HEK293 (cell line): Measurements from ENCODE around the gene LAMB1.
A peak's percentile ranks its signal among the peaks of the same experiment; 100 is the strongest.

Experiments used
- CTCF ChIA-PET: fragments of 350-600 bp; formaldehyde crosslinking; extraction: SDS; loops from one replicate; lab custom pipeline; 2021; ENCODE audit warnings: antibody characterized with exemption; lab: Yijun Ruan, JAX
- POLR2A ChIA-PET: fragments of 300-600 bp; formaldehyde crosslinking; extraction: SDS; loops from one replicate; lab custom pipeline; 2020; ENCODE audit warnings: antibody characterized with exemption, inconsistent platforms; lab: Yijun Ruan, JAX
- H3K27ac ChIP-seq: fragments of 200-500 bp; sonication (Bioruptor generic); 2 replicates; pipeline ENCODE4 v1.5.1; 2014; ENCODE audit warnings: low read depth, low read length, control low read depth, inconsistent platforms; ENCODE audit errors: extremely low read depth
- H3K36me3 ChIP-seq, 2 experiments: fragments of 200-500 bp in 1 of 2; sonication (Bioruptor generic) in 1 of 2; 1 replicate in 1 of 2; 2 replicates in 1 of 2; pipeline ENCODE4 v1.5.1; 2014 to 2017; ENCODE audit warnings: inconsistent platforms in 2 of 2, low read length in 2 of 2; ENCODE audit not compliant: control insufficient read depth in 2 of 2, insufficient read depth in 1 of 2
- H3K4me1 ChIP-seq: fragments of 200-500 bp; sonication (Bioruptor generic); 2 replicates; pipeline ENCODE4 v1.5.1; 2014; ENCODE audit warnings: mild to moderate bottlenecking, low read length, inconsistent platforms; ENCODE audit not compliant: control insufficient read depth, insufficient read depth
- H3K4me3 ChIP-seq: 2 replicates; pipeline ENCODE4 v1.5.1; 2011; ENCODE audit warnings: low read depth, mild to moderate bottlenecking, control low read depth, low read length, moderate library complexity
- H3K9me3 ChIP-seq: fragments of 200-500 bp; sonication (Bioruptor generic); 2 replicates; pipeline ENCODE4 v1.5.1; 2014; ENCODE audit warnings: low read depth, low read length, inconsistent platforms; ENCODE audit not compliant: control insufficient read depth, insufficient read depth
- KLF16 ChIP-seq: fragments of 450-650 bp; formaldehyde crosslinking; IDR thresholded peaks from 2 replicates; pipeline ENCODE4 v1.5.1; 2017; ENCODE audit warnings: missing biosample characterization, missing genetic modification characterization
- ZBTB7A ChIP-seq: fragments of 450-650 bp; formaldehyde crosslinking; IDR thresholded peaks from 2 replicates; pipeline ENCODE4 v1.5.1; 2016; ENCODE audit warnings: low read depth, missing biosample characterization, missing genetic modification characterization
- ZNF16 ChIP-seq: fragments of 450-650 bp; formaldehyde crosslinking; IDR thresholded peaks from 2 replicates; pipeline ENCODE4 v1.5.1; 2016; ENCODE audit warnings: low read depth, missing biosample characterization, missing genetic modification characterization
- ZNF302 ChIP-seq: fragments of 450-650 bp; formaldehyde crosslinking; IDR thresholded peaks from 2 replicates; pipeline ENCODE4 v1.5.1; 2016; ENCODE audit warnings: missing biosample characterization, missing genetic modification characterization, low read depth
- ZNF324 ChIP-seq: fragments of 450-650 bp; formaldehyde crosslinking; IDR thresholded peaks from 2 replicates; pipeline ENCODE4 v1.5.1; 2016; ENCODE audit warnings: missing biosample characterization, missing genetic modification characterization
- ZNF362 ChIP-seq: fragments of 450-650 bp; formaldehyde crosslinking; IDR thresholded peaks from 2 replicates; pipeline ENCODE4 v1.5.1; 2016; ENCODE audit warnings: missing biosample characterization, missing genetic modification characterization
- ZNF548 ChIP-seq: fragments of 450-650 bp; formaldehyde crosslinking; IDR thresholded peaks from 2 replicates; pipeline ENCODE4 v1.5.1; 2016; ENCODE audit warnings: missing biosample characterization, missing genetic modification characterization
- ZNF549 ChIP-seq: fragments of 450-650 bp; IDR thresholded peaks from 2 replicates; pipeline ENCODE4 v1.5.1; 2018; ENCODE audit warnings: missing biosample characterization, missing genetic modification characterization, mild to moderate bottlenecking, inconsistent platforms, moderate library complexity
- ZNF621 ChIP-seq: fragments of 450-650 bp; formaldehyde crosslinking; IDR thresholded peaks from 2 replicates; pipeline ENCODE4 v1.5.1; 2017; ENCODE audit warnings: missing biosample characterization, missing genetic modification characterization
- ZNF76 ChIP-seq: fragments of 450-650 bp; formaldehyde crosslinking; IDR thresholded peaks from 2 replicates; pipeline ENCODE4; 2016; ENCODE audit warnings: low read depth, missing biosample characterization, missing genetic modification characterization, borderline replicate concordance
- ZSCAN30 ChIP-seq: fragments of 450-650 bp; IDR thresholded peaks from 2 replicates; pipeline ENCODE4 v1.5.1; 2018; ENCODE audit warnings: missing biosample characterization, mild to moderate bottlenecking, missing genetic modification characterization, moderate library complexity
- ZXDB ChIP-seq: fragments of 450-650 bp; formaldehyde crosslinking; IDR thresholded peaks from 2 replicates; pipeline ENCODE4 v1.5.1; 2016; ENCODE audit warnings: missing biosample characterization, missing genetic modification characterization
- TF ChIP-seq, protein P1 (sequence below): fragments of 450-650 bp; formaldehyde crosslinking; IDR thresholded peaks from 2 replicates; pipeline ENCODE4 v1.5.1; 2016; ENCODE audit warnings: missing biosample characterization, missing genetic modification characterization

LAMB1 gene

DNA sequence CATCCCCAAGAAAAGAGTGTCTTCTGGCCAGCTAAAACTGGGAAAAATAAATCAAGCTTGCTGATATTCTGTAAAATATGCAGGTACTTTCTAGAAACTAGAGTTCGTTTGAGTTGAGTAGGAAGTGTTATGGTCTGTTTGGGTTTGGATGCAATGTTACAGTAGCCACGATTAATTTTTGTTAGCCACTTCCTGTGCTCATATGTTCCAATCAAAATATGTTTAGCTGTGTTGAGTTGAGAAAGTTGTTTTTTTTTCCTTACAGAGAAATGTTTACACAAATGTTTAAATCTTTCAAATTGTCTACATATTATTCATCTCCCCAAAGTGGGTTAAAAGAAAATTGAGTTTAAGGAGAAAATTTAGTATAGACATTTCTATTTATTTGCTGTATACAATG is 11.3 kb upstream of the LAMB1 start:
- no peak overlapping the region for H3K27ac ChIP-seq
- POLR2A ChIA-PET = interaction anchor here (3.8 kb wide), 1 partner anchor 12 kb away, joined by 18 read pairs; the partner anchor contains the start of gene LAMB1
- TF ChIP-seq ZNF16 (tag by site-specific recombination) (no peak), ZNF302 (tag by site-specific recombination) (no peak), ZNF621 (tag by site-specific recombination) (no peak), ZNF549 (tag by site-specific recombination) (no peak), KLF16 (tag by site-specific recombination) (no peak)
- TF ChIP-seq, all 188 proteins: peak for 0
- CTCF ChIA-PET = interaction anchor here (1.1 kb wide), 1 partner anchor 9 kb away, joined by 3 read pairs; no protein-coding TSS in a partner anchor
- peaks cover 34% of the 10 kb centered on the region for H3K4me1 ChIP-seq
- H3K9me3 ChIP-seq = no peaks in the 10 kb centered on the region
- no peak overlapping the region for H3K4me3 ChIP-seq
- no peaks in the 10 kb centered on the region for H3K36me3 ChIP-seq

DNA sequence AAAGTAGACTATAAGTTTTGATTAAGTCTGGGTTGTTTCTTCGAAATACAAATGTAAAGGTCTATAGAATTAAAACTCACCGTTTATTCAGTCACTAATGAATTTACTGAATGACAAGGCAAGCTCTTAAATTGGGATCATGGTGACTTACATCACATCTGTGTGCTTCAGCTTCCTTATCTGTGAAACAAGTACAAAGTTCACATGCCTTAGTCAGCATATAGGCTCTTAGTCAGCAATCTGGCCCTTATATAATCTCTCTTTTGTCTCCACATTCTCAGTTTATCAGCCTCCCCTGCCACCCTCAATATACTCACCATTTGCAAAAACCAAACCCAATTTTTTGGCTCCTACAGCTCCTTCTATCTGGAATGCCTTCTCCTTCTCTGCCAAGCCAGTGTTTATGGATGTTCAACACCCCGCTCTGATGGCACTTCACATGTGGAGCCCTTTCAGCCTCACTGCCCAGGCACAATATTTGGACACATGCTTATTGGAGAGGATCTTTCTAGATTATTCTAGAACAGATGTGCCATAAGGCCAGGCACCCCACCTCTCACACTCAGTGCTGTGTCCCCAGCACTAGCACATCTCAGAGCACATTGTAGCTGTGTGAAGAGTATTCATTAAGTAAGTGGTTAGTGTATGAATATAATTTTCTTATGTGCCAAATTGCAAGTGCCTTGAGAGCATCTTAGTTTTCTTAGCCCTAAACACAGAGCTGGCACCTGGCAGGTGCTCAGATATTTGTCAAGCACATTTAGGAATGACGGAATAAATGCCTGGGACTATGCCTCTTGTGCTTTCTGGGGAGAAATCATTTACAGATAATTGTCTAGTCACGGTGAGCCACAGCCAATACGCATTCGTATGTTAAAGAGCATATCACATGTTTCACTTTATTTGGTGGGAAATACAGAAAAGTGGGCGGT is 9.8 kb upstream of the LAMB1 start:
- POLR2A ChIA-PET = no interaction called here
- H3K36me3 ChIP-seq = no peaks in the 10 kb centered on the region
- peak; percentile 37; the same call in 1 of the 2 replicates for TF ChIP-seq ZXDB
- no peak for TF ChIP-seq ZBTB7A (tag by site-specific recombination)
- TF ChIP-seq ZNF362 (tag by site-specific recombination) = no peak
- no peak for TF ChIP-seq ZNF324
- TF ChIP-seq ZNF548 (tag by site-specific recombination) = no peak
- TF ChIP-seq, all 188 proteins: peak for 1
- Histone ChIP-seq H3K4me1 (peaks cover 31% of the 10 kb centered on the region), H3K27ac (no peak overlapping the region), H3K4me3 (no peak overlapping the region), H3K9me3 (no peaks in the 10 kb centered on the region)
- CTCF ChIA-PET = interaction anchor here (1.1 kb wide), 1 partner anchor 8 kb away, joined by 3 read pairs; no protein-coding TSS in a partner anchor

- H3K4me1 ChIP-seq = peaks cover 21% of the 10 kb centered on the region
- no peaks in the 10 kb centered on the region for H3K36me3 ChIP-seq
- no peak overlapping the region for H3K27ac ChIP-seq
- no peaks in the 10 kb centered on the region for H3K9me3 ChIP-seq
- TF ChIP-seq, protein P1, sequence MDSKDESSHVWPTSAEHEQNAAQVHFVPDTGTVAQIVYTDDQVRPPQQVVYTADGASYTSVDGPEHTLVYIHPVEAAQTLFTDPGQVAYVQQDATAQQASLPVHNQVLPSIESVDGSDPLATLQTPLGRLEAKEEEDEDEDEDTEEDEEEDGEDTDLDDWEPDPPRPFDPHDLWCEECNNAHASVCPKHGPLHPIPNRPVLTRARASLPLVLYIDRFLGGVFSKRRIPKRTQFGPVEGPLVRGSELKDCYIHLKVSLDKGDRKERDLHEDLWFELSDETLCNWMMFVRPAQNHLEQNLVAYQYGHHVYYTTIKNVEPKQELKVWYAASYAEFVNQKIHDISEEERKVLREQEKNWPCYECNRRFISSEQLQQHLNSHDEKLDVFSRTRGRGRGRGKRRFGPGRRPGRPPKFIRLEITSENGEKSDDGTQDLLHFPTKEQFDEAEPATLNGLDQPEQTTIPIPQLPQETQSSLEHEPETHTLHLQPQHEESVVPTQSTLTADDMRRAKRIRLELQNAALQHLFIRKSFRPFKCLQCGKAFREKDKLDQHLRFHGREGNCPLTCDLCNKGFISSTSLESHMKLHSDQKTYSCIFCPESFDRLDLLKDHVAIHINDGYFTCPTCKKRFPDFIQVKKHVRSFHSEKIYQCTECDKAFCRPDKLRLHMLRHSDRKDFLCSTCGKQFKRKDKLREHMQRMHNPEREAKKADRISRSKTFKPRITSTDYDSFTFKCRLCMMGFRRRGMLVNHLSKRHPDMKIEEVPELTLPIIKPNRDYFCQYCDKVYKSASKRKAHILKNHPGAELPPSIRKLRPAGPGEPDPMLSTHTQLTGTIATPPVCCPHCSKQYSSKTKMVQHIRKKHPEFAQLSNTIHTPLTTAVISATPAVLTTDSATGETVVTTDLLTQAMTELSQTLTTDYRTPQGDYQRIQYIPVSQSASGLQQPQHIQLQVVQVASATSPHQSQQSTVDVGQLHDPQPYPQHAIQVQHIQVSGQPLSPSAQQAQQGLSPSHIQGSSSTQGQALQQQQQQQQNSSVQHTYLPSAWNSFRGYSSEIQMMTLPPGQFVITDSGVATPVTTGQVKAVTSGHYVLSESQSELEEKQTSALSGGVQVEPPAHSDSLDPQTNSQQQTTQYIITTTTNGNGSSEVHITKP (tag by site-specific recombination) = peak; percentile 55
- TF ChIP-seq ZNF76 (tag by site-specific recombination) = no peak
- TF ChIP-seq ZSCAN30 = 0 out of 2 replicates have a peak, but pooled peaks have one; percentile 6
- TF ChIP-seq, all 188 proteins: peak for 2
- ChIA-PET POLR2A (interaction anchor here (0.7 kb wide), 1 partner anchor 27 kb away, joined by 3 read pairs; no protein-coding TSS in a partner anchor), CTCF (interaction anchor here (0.5 to 0.7 kb wide), 2 partner anchors 19 to 220 kb away, joined by 3 read pairs; no protein-coding TSS in a partner anchor)
- H3K4me3 ChIP-seq = no peak overlapping the region
Observed at GRCh38 chr7:108010377-108010776, 7.4 kb upstream of the LAMB1 start.
